C4-2B (cell line): Measurements from ENCODE around the gene SORBS2.

Experiments used
- H3K27ac ChIP-seq: fragments of 450-650 bp; 2 replicates; pipeline ENCODE4 v1.5.1; 2017
- ZFX ChIP-seq: fragments of 450-650 bp; IDR thresholded peaks from 2 replicates; pipeline ENCODE4 v1.6.1; 2017
- TF ChIP-seq, protein P1 (sequence below): fragments of 450-650 bp; conservative IDR thresholded peaks from 2 replicates; pipeline ENCODE4 v1.5.1; 2017; ENCODE audit warnings: mild to moderate bottlenecking

The SORBS2 gene

GRCh38 chr4:185846505-185847150, 34.6 kb upstream of the SORBS2 start:
- H3K27ac ChIP-seq, result no peak overlapping the region
- no peak for TF ChIP-seq ZFX
- TF ChIP-seq, protein P1, sequence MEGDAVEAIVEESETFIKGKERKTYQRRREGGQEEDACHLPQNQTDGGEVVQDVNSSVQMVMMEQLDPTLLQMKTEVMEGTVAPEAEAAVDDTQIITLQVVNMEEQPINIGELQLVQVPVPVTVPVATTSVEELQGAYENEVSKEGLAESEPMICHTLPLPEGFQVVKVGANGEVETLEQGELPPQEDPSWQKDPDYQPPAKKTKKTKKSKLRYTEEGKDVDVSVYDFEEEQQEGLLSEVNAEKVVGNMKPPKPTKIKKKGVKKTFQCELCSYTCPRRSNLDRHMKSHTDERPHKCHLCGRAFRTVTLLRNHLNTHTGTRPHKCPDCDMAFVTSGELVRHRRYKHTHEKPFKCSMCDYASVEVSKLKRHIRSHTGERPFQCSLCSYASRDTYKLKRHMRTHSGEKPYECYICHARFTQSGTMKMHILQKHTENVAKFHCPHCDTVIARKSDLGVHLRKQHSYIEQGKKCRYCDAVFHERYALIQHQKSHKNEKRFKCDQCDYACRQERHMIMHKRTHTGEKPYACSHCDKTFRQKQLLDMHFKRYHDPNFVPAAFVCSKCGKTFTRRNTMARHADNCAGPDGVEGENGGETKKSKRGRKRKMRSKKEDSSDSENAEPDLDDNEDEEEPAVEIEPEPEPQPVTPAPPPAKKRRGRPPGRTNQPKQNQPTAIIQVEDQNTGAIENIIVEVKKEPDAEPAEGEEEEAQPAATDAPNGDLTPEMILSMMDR, result no peak

GRCh38 chr4:185845966-185846365, 34.0 kb upstream of the SORBS2 start:
- TF ChIP-seq, protein P1, result no peak
- TF ChIP-seq ZFX, result no peak
- no peak overlapping the region for H3K27ac ChIP-seq

GRCh38 chr4:185841451-185841850, 29.5 kb upstream of the SORBS2 start:
- no peak overlapping the region for H3K27ac ChIP-seq
- TF ChIP-seq, protein P1, result no peak
- no peak for TF ChIP-seq ZFX

GRCh38 chr4:185840953-185841352, 29.0 kb upstream of the SORBS2 start:
- TF ChIP-seq, protein P1, result no peak
- TF ChIP-seq ZFX, result no peak
- H3K27ac ChIP-seq, result no peak overlapping the region

DNA sequence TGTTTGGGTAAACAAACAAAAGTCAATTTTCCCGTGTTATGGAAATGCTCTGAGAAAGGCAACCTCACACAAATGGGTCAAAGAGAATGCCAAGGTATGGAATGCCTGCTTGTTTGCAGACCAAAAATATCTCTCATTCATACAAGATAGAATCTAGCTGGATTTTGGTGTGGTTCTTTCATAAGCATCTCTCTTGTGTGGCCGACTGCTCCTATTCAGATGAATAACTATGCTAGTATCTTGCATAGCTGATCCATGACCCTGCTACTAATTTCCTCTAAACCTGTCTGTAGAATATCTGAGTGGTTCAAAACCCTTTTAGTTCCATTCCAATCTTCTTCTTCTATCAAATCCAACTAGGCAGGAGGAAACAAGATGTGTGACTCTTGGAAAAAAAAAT, 28.2 kb upstream of the SORBS2 start:
- TF ChIP-seq ZFX, result no peak
- TF ChIP-seq, protein P1, result no peak
- no peak overlapping the region for H3K27ac ChIP-seq

GRCh38 chr4:185839770-185840169, 27.8 kb upstream of the SORBS2 start:
- TF ChIP-seq, protein P1, result no peak
- no peak for TF ChIP-seq ZFX
- no peak overlapping the region for H3K27ac ChIP-seq

DNA sequence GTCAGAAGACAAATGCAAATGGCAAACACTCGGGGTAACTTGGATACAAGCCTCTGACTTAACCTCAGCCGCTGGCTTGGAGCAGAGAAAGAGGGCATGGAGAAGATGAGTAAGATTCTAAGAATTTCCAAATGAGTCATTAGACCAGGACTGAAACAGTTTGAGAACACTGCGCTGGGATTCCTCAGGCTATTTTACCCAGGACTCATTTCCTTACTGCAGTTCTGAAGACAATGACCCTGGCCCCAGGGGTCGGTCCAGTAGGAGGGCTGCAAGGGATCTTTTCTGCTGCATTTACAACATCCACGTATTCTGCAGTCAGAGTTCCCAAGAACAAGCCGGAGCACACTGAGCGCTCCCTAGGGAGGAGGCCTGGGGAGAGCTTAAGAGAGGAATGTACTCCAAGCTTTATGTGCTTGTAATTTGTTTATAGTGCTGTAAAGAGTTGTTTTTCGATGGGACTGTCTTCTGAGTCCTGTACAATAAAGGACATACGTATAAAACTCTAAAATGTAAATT, 27.3 kb upstream of the SORBS2 start:
- H3K27ac ChIP-seq, result no peak overlapping the region

More for the DNA sequence above, 27.3 kb upstream of the SORBS2 start:
- TF ChIP-seq, protein P1, result no peak
- TF ChIP-seq ZFX, result no peak
